Measurements from ENCODE around the gene SLC6A6.

DNA sequence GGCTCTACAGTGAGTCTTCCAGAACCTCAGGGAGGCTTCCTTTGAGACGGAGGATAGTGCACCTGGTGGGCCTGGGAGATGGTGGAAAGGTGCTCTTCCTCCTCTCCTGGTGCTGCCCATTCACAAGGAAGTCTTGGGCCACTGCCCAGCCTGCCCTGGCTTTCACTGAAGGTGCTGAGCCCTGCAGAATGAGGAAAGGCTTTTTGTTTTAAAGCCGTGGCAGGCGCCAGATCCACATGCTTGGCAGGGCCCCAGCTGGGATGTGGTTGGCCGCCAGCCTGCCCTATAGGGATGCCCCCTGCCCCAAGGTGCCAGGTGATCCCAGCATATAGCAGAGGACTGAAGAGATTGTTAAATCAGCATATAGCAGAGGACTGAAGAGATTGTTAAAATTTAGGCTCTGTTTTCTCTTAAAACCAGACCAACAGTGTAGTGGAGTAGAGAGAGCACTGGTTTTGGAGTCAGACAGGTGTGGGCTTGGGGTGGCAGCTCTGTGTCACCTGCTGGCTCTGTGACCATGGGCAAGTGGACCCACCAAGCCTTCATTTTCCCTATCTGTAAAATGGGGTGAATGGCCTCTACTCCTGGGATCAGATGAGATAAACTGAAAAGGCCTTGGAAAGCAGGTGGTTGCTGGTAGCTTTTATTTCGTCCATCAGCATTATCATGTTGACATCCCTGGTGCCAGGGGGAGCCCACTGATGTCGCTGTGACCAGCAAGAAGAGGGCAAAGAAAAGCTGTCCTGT, 53.3 kb downstream of the SLC6A6 start:
- TF ChIP-seq CTCF (IDR thresholded peaks at IDR 0.05; ENCODE audit: low read length): no peak
- TF ChIP-seq EZH2 (IDR thresholded peaks at IDR 0.05; ENCODE audit: borderline replicate concordance, low read length): no peak

Data from OCI-LY1 (cell line).